HG03095 (cell line): ENCODE data around the gene CEBPG.

Source experiments
- ATAC-seq: cut with Tn5 transposase; IDR thresholded peaks from one replicate; pipeline ENCODE4 v1.9.1; 2021; ENCODE audit warnings: moderate library complexity; ENCODE audit not compliant: unreplicated experiment

The CEBPG gene

DNA sequence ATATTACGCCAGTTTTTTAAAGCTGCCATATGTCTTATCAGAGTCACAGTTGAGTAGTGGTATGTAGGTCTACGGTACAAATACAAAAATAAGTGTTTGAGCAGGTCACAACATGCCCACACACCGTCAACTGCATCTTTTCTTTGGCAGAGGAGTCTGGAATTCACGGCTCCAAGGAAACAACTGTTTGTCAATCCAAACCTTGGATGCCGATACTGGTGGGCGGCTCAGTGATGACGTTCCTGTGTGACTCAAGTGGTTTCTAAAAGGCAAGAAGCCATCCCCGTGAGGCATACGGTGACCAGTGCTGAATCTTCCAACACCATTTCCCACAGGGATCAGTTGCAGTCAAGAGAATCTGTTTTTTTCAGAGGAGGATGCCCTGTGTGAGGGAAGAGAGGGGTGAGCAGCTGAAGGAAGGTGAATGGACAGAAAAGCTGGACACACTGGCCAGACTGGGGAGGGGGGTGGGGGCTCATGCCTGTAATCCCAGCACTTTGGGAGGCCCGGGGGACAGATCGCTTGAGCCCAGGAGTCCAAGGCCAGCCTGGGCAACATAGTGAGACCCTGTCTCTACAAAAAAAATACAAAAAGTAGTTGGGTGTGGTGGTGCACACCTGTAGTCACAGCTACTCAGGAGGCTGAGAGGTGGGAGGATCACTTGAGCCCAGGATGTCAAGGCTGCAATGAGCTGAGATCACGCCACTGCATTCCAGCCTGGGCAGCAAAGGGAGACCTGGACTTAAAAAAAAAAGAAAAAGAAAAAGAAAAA lies 22.8 kb upstream of the CEBPG start:
- ATAC-seq = no peak

DNA sequence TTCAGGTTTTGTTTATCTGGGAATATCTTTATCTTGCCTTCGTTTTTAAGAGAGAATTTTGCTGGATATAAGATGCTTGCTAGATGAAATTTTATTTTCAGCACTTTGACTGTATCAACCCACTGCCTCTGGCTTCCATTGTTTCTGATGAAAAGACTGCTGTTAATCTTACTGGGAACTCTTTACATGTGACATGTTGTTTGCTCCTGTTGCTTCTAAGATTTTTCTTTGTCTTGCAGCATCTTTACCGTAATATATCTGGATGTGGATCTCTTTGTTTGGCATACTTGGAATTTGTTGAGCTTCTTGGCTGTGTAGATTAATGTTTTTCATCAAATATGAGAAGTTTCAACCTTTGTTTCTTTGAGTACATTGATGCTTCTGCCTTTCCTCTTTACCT lies 18.0 kb upstream of the CEBPG start:
- ATAC-seq = no peak

GRCh38 chr19:33357556-33357955 lies 16.0 kb upstream of the CEBPG start:
- ATAC-seq = no peak

- no peak for ATAC-seq
Measured at GRCh38 chr19:33358408-33358807, 15.1 kb upstream of the CEBPG start.

- ATAC-seq = no peak
Measured at GRCh38 chr19:33359581-33359980, 13.9 kb upstream of the CEBPG start.

DNA sequence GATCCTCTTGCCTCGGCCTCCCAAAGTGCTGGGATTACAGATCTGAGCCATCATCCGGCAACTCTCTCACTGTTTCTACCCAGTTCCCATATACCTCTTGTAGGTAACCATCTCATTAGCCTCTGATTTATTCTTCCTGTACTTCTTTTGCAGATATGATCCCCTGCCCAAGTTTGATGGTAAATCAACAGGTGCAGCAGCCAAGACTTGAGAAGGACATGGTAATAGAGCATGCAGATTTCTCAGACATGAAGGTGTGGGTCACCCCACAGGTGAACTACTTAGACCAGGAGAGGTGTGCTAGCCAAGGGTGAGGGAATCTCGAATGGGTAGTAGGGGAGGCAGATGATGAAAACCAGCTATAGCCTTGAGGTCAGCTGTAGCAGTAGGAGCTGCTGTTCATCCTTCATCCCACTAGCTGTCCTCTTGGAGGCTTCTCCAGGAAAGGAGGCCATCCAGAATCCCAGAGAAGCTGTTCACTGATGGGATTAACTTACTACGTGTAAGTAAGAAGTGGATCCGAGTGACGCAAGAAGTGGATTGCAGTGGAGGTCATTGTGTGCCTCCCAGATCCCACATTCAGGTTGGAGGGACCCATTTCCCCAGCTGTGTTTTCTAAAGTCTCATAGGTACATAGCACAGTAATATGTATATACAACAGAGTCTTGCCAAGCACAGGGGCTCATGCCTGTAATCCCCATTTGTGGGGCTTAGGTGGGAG lies 10.8 kb upstream of the CEBPG start:
- ATAC-seq = no peak

GRCh38 chr19:33363476-33363875 lies 10.0 kb upstream of the CEBPG start:
- no peak for ATAC-seq

DNA sequence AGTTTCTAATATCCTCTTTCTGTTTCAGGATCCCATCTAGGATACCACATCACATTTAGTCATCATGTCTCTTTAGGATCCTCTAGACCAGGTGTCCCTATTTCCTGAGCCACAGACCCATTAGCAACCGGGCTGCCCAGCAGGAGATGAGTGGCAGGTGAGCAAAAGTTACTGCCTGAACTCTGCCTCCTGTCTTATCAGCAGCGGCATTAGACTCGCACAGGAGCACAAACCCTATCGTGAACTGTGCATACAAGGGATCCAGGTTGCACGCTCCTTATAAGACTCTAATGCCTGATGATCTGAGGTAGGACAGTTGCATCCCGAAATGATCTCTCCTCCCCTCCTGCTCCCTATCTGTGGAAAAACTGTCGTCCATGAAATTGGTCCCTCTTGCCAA lies 7.8 kb upstream of the CEBPG start:
- ATAC-seq = no peak

DNA sequence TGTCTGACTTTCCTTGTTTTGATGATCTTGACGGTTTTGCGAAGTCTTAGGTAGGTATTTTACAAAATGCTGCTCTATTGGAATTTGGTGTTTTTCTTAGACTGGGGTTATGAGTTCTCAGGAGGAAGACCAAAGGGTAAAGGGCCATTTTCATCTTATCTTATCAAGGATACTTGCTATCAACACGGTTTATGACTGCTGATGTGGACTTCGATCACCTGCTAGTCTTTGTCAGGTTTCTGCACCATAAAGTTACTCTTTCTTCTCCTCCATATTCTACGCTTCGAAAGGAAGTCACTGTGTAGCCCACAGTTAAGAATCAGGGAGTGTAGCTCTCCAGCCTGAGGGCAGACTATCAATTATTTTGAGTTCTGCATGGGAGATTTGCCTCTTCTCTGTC lies 7.4 kb upstream of the CEBPG start:
- ATAC-seq = no peak

DNA sequence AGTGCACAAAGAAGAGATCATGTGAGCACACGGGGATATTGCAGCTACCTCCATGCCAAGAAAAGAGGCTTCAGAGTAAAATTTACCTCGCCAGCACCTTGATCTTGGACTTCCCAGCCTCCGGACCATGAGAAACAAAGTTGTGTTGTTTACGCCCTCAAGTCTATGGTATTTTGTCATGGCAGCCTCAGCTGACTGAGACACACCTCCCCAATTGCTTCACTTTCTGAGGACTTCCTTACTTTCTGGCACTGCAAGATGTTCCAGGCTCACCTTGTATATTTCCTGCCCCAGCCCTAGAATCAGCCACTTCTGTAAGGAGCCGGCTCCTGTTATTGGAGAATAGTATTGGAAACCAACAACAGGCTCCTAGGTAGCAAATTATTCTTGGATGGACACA lies 6.6 kb upstream of the CEBPG start:
- no peak for ATAC-seq

DNA sequence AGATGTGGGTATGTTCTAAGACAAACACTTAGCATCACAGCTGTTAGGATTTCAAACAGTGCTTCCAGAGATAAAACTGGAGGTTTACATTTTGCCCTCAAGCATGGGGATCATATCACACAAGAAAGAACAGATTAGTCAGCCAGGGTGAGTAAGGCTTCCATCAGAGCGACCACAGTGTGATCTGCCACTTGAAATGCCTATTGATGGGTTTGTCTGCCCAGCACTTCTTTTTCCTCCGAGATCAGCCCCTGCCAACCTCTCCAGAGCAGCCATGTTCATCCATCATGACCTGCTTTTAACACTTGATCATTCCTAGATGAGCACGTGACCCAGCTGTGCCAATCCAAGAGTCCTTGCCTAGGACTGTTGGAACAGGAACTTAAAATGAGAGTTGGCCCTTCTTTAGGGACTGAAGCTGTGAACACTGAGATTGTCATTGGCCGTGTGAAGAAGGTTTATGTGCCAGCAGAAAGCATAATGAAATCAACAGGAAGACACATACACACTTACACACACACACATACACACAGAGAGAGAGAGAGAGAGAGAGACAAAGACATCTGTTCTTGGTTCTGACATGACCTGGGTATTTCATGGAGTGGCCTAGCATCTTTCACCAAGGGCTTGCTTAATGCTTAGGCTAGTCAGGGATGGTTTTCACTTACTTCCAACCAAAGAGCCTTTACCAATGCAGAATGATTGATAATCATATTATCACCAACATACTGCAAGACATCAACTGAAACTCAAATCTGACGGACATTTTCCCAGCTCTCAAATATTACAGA lies 5.2 kb upstream of the CEBPG start:
- no peak for ATAC-seq

DNA sequence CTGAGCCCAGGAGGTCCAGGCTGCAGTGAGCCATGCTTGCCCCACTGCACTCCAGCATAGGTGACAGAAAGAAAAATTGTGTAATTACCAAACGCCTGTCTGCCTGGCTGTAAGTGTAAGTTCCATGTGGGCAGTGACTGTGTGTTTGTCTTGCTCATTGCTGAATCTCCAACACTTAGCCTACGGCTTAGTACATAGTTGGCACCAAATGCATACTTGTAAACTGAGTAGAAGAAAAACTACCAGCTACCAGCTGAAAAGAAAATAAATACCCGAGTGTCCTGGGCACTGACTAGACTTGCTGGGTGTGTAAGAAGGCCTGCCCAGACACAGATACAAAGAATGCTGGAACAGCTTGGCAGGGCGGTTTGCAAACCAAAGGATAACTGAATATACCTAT lies 2.7 kb upstream of the CEBPG start:
- no peak for ATAC-seq

DNA sequence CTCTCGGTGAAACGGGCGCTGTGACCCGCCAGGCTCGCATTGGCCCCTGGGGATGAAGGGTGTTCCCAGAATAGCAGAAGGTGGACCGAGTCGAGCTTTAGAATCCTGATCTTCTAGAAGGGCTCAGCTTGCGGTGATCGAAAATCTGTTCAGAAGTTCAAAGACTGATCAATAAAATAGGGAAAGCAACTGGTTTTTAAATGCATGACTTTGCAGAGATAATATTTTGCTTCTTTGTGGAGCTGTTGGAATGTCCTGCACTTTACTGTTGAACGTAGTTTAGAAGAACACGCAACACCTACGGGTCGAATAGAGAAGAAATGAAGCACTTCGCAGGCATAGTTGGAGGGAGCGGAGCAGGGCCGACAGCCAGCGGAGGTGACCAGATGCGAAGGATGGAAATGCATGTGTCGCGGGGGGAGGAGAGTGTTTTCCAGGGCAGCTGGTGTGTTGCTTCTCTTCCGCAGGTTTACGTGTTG lies 766 bp downstream of the CEBPG start:
- no peak for ATAC-seq

- ATAC-seq = no peak
Measured at GRCh38 chr19:33375156-33375836, 1.8 kb downstream of the CEBPG start.

- ATAC-seq = no peak
Measured at GRCh38 chr19:33375837-33376159, 2.3 kb downstream of the CEBPG start.

- ATAC-seq = no peak
Measured at GRCh38 chr19:33376423-33376822, 2.9 kb downstream of the CEBPG start.

GRCh38 chr19:33376941-33377557 lies 3.5 kb downstream of the CEBPG start:
- ATAC-seq = no peak

DNA sequence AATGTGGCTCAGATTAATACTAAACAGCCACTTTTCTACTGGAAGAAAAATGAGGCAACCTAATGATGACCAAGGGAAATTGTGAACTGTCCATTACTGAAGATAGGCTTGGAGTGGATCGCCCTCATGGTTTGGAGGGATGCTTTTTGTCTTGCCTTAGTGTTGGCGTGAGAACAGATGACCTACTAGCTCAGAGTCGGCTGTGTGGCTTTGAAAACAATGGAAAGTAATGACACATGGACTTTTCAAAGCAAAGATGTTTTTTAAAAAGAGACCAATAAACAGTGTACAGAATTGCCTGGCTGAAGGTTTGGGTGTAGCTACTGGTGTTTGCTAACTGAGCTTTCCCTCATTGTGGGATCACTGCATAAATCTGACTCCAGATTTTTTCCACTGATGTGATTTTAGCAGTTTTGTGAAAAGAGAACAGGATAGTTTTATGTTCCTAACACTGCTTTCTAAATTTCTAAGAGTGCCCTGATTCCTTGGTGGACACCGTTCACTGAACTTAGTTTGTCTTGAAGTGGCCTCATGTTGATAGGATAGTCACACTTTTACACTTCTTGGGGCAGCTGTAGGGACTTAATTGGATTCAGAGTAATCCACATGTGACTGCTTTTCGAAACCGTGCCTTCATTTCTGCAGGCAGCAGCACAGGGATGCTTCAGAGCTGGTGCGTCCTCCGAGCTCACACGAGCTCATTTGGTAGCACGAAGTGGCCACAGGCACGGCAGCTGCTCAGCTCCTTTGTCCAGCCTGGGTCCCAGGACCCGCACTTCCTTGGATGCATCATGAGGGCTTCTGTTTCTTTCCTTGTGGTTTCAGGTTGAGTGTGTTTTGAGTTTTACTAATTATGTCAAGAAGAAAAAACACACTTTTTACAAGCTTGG lies 4.3 kb downstream of the CEBPG start:
- ATAC-seq = no peak

DNA sequence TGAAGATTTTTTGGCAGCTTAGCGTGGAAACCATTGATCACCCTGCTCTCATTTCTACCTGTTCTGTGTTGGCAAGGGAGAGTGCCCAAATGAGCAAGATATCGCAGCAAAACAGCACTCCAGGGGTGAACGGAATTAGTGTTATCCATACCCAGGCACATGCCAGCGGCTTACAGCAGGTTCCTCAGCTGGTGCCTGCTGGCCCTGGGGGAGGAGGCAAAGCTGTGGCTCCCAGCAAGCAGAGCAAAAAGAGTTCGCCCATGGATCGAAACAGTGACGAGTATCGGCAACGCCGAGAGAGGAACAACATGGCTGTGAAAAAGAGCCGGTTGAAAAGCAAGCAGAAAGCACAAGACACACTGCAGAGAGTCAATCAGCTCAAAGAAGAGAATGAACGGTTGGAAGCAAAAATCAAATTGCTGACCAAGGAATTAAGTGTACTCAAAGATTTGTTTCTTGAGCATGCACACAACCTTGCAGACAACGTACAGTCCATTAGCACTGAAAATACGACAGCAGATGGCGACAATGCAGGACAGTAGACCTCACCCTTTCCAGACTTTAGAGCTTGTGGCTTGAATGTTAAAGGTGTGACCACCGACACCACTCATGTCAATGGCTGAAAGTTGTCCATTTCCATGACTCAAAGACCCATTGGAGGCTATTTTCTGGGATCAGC lies 5.8 kb downstream of the CEBPG start:
- ATAC-seq = no peak
